ENCODE results near the gene SYT17.
"Not testable (repeated sequence)": the region's sequence is repeated elsewhere in the genome, so short reads cannot be mapped to it uniquely, and the experiment has no call there.

The SYT17 gene

GRCh38 chr16:19173649-19174383 lies 5.8 kb downstream of the SYT17 start:
- DNase-seq (ENCODE audit: low read depth in 2 of 2) = no peak

DNA sequence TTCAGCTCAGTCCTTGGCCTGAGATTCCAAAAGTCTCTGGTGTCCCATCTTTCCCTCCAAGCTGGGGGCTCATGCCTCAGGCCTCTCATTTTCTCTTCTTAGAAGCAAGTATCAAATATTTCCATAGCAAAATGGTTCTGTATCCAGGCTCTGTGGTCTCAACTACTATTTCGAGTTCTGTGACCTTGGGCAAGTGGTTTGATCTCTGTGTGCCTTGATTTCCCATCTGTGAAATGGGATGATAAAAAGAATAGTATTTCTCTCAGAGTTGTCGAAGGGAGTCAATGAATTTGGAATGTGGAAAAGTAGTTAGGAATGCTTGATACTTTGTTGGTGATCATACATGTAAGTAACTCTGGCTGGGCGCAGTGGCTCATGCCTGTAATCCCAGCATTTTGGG lies 6.4 kb downstream of the SYT17 start:
- no peak for DNase-seq (ENCODE audit: low read depth in 2 of 2)

DNA sequence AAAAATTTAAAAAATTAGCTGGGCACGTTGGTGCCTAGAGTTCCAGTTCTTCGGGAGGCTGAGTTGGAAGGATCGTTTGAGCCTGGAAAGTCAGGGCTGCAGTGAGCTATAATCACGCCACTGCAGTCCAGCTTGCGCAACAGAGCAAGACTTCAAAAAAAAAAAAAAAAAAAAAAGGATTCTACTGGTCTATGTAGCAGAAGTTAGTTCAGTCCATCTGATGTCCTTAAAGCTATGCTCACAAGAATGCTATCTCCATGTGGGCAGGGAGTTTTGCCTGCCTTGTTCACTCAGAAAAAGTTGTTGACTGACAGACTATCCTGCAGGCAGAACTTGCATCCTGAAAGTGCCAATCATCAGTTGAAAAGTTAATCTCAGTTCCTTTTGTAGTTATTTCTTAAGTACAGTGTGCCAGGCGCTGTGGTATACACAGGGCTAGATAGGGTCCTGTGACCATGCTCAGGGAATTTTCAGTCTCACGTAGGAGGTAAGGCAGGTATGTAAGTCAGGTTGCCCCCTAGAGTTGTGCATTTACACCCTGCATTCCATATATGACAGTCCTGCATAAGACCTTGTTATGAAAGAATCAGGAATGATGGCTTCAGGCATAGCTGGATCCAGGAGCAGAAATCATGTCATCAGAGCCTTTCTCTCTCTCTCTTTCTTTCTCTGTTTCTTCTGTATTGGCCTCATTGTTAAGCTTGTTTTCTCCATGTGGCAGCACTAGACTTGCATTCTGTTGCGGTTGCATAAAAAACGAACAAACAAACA lies 7.6 kb downstream of the SYT17 start:
- no peak for DNase-seq (ENCODE audit: low read depth in 2 of 2)

DNA sequence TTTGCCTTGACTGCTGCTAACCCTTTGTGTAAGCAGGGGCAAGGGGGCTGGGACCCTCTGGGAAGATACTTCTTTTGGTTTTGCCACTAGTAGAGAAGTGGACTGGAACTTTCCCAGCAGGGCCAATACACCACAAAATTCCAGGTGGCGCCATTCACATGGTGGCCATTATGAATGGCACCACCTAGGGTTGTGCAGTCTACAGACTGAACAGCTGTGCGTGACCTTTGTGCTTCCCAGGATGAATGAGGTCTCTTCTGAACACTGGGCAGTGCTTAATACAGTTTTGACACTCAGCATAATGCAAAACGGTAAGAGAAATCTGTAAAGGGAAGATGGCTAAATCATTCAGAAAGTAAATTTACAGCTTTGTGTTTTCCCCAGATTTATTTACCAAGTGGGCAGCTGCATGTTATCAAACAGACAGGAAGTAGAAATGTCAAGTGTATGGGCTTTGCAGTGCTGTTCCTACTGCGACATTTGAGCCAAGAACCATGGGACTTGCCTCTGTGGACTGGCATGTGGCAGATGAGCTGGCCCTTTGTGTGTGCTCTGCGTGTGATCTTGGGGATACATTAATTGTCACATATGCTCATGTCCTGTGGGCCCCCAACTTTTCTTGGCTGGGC lies 9.2 kb downstream of the SYT17 start:
- no peak for DNase-seq (ENCODE audit: low read depth in 2 of 2)

DNA sequence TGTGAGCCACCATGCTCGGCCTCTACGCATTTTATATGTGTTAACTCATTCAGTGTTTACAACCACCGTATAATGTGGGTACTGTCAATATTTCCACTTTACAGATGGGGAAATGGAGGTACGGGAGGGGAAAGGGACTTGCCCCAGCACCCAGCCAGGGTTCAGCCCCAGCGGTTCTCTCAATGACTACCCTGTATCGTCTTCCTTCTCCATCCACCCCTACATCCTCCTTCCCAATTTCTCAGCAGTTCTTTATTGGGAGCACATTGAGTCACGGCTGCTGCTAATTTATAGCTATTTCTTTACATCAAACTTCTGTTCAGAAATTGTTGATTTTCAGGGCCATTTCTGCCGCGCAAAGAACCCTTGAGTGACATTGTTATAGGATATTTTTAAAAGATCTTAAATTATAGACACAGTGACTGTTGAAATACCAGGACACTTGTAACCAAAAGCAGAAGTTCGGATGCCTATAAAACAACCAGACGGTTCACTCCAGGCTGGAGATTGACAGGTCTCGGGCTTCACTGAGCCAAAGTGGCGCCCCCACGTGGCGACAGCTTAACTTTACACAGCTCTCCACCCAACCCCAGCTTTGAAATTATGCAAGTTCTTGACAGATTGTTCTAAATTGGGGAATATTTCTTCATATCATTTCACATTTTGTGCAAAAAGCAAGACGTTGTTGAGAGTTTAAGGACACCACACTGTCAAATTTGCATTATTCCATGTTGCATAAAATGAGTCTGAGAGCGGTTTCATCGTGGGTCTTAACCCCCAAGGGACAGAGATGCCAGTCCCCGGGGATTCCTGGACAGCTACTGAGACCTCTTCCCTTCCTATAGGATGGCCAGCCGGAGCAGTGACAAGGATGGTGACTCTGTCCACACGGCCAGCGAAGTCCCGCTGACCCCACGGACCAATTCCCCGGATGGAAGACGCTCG lies 11.8 kb downstream of the SYT17 start:
- peak; percentile 9 to 18 for DNase-seq (ENCODE audit: low read depth in 2 of 2)

DNA sequence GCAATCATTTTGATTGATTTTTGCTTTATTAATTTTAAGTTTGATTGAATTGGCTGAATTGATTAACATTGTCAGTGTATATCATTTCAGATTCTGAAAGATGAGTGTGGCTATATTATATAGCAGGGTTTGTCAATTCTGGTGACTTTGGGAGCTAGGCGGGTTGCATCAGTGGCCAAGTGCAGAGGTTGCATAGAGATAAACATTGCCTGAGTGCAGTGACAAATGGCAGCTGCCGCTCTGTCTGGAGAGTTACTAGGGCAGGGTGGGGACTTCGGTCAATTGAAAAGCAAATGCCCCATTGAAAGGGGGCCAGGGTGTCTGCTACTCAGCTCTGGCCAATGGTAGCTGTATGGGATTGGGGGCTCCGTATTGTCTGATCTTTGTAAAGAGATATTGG lies 12.7 kb downstream of the SYT17 start:
- no peak for DNase-seq (ENCODE audit: low read depth in 2 of 2)

DNA sequence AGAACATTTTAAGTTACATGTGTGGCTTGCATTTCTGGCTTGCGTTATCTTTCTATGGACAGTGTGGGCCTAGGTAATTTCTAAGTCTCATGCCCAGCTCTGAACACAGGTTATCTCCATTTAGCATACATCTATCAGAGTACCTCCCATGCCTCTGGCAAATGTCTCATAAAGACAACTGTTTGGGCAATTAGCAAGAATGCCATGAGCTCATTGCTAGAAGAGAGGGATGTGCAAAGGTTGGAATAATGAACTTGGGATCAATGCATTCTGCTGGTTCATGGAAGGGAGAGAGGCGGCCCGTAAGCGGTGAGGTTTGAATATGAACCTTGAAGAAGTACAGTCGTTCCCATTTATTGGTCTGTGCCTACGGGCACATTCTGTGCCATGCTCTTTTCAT lies 14.4 kb downstream of the SYT17 start:
- DNase-seq (ENCODE audit: low read depth in 2 of 2) = no peak

GRCh38 chr16:19183187-19183586 lies 15.1 kb downstream of the SYT17 start:
- DNase-seq (ENCODE audit: low read depth in 2 of 2) = no peak

- no peak for DNase-seq (ENCODE audit: low read depth in 2 of 2)
Measured at GRCh38 chr16:19184823-19185509, 16.9 kb downstream of the SYT17 start.

DNA sequence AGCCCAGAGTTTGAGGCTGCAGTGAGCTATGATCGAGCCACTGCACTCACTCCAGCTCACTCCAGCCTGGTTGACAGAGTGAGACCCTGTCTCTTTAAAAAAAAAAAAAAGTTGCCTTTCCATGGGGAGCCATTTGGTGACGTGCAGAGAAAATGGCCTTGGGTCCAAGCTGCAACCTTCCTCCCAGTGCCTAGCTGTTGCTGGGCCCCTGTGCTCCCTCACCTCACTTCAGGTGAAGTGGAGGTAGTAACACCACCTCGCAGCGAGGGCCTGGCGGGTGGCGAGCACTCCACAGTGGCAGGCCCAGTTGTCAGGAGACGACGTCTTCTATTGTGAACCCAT lies 17.4 kb downstream of the SYT17 start:
- no peak for DNase-seq (ENCODE audit: low read depth in 2 of 2)

- DNase-seq (ENCODE audit: low read depth in 2 of 2) = no peak
Measured at GRCh38 chr16:19186408-19186807, 18.4 kb downstream of the SYT17 start.

DNA sequence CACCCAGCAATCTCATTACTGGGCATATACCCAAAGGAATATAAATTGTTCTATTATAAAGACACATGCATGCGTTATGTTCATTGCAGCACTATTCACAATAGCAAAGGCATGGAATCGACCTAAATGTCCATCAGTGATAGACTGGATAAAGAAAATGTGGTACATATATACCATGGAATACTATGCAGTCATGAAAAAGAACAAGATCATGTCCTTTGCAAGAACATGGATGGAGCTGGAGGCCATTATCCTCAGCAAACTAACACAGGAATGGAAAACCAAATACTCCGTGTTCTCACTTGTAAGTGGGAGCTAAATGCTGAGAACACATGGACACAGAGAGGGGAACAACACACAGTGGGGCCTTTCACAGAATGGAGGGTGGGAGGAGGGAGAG lies 19.9 kb downstream of the SYT17 start:
- DNase-seq (ENCODE audit: low read depth in 2 of 2) = not testable (repeated sequence)

GRCh38 chr16:19188406-19188805 lies 20.4 kb downstream of the SYT17 start:
- DNase-seq (ENCODE audit: low read depth in 2 of 2) = no peak

DNA sequence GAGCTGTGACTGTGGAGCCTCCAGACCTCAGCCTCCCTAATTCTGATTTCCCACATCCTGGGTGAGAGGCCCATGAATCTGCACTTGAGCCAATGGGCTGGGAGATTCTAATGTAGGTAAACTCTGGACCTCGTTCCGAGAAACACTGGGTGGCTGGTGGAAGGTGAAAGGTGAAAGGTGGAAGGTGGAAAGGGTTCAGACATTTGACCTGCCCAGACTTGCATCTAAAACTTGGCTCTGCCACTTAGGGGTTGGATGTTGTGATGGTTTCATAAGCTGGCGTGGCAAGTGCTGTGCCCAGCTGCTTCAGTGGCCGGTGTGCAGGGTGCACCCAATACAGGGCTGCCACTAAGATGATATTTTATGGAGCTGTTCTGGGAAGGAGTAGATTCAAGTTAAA lies 24.8 kb downstream of the SYT17 start:
- no peak for DNase-seq (ENCODE audit: low read depth in 2 of 2)

GRCh38 chr16:19196871-19197270 lies 28.8 kb downstream of the SYT17 start:
- no peak for DNase-seq (ENCODE audit: low read depth in 2 of 2)

- DNase-seq (ENCODE audit: low read depth in 2 of 2) = no peak
Measured at GRCh38 chr16:19203374-19203966, 35.4 kb downstream of the SYT17 start.

DNA sequence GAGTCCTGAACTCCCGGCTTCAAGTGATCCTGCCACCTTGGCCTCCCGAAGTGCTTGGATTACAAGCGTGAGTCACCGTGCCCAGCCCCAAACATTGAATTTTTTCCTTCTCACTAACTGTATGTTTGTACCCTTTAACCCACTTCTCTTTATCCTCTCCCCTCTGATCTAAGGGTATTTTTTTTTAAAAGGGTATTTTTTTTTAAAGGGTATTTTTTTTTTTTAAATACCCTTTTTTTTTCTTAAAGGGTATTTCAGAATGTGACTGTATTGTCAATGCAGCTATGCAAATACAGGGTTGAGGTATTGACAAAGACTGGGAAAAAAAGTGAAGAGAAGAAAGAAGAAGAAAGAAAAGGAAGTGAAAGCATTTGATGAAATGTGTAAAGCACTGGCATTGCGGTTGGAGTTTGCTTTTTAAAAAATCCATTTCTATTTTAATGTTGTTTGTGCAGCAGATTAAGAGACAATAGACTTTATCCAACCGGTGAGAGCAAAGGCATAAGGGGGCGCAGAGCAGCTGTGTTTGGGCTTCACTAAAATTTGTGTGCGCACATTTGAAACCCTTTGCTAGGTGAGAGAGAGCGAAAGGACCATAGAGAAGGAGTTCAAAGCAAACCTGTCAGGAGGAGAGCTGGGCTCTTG lies 42.4 kb downstream of the SYT17 start:
- DNase-seq (ENCODE audit: low read depth in 2 of 2) = no peak

GRCh38 chr16:19210968-19211367 lies 42.9 kb downstream of the SYT17 start:
- no peak for DNase-seq (ENCODE audit: low read depth in 2 of 2)

GRCh38 chr16:19212059-19212458 lies 44.0 kb downstream of the SYT17 start:
- DNase-seq (ENCODE audit: low read depth in 2 of 2) = no peak

GRCh38 chr16:19213885-19214284 lies 45.8 kb downstream of the SYT17 start:
- no peak for DNase-seq (ENCODE audit: low read depth in 2 of 2)
